Trophoblast cell (in vitro differentiated cells and primary cell): ENCODE data around the gene IER5L.

ENCODE experiments used
- DNase-seq, 2 donors: peaks; one replicate each; pipeline ENCODE4 v3.0.0-alpha.2; 2016
- H2AFZ ChIP-seq: 2 replicates; pipeline ENCODE4 v1.6.1; 2013; ENCODE audit warnings: low read length, moderate library complexity, mild to moderate bottlenecking; ENCODE audit not compliant: insufficient read depth, poor library complexity
- H2AK5ac ChIP-seq: 2 replicates; pipeline ENCODE4 v1.6.1; 2013; ENCODE audit warnings: mild to moderate bottlenecking, low read length
- H2BK120ac ChIP-seq: 2 replicates; pipeline ENCODE4 v1.6.1; 2013; ENCODE audit warnings: low read length, mild to moderate bottlenecking, moderate library complexity; ENCODE audit not compliant: insufficient read depth, poor library complexity
- H2BK12ac ChIP-seq: 2 replicates; pipeline ENCODE4 v1.6.1; 2013; ENCODE audit warnings: mild to moderate bottlenecking, low read length, moderate library complexity
- H2BK5ac ChIP-seq: 2 replicates; pipeline ENCODE4 v1.6.1; 2013; ENCODE audit warnings: low read length, low read depth, moderate library complexity, mild to moderate bottlenecking; ENCODE audit not compliant: poor library complexity
- H3K14ac ChIP-seq: 2 replicates; pipeline ENCODE4 v1.6.1; 2013; ENCODE audit warnings: mild to moderate bottlenecking, low read length
- H3K18ac ChIP-seq: 2 replicates; pipeline ENCODE4 v1.6.1; 2013; ENCODE audit warnings: mild to moderate bottlenecking, low read length
- H3K23ac ChIP-seq: 2 replicates; pipeline ENCODE4 v1.6.1; 2013; ENCODE audit warnings: low read length
- H3K27ac ChIP-seq: 2 replicates; pipeline ENCODE4 v1.5.1; 2013; ENCODE audit warnings: low read depth, mild to moderate bottlenecking, inconsistent platforms, low read length, moderate library complexity
- H3K27me3 ChIP-seq: 2 replicates; pipeline ENCODE4 v1.6.1; 2013; ENCODE audit warnings: inconsistent platforms, mild to moderate bottlenecking, low read length, moderate library complexity; ENCODE audit not compliant: insufficient read depth
- H3K36me3 ChIP-seq, 2 experiments: 1 replicate in 1 of 2; 2 replicates in 1 of 2; pipeline ENCODE4 v1.6.1; 2013; ENCODE audit warnings: low read length in 2 of 2, mild to moderate bottlenecking in 2 of 2, moderate library complexity in 1 of 2; ENCODE audit not compliant: insufficient read depth in 2 of 2, control insufficient read depth in 1 of 2
- H3K4ac ChIP-seq: 2 replicates; pipeline ENCODE4 v1.6.1; 2013; ENCODE audit warnings: low read depth, mild to moderate bottlenecking, low read length, moderate library complexity
- H3K4me1 ChIP-seq, 2 experiments: 1 replicate in 1 of 2; 2 replicates in 1 of 2; pipeline ENCODE4 v1.6.1; 2013; ENCODE audit warnings: low read length in 2 of 2, mild to moderate bottlenecking in 2 of 2, moderate library complexity in 1 of 2; ENCODE audit not compliant: insufficient read depth in 2 of 2, control insufficient read depth in 1 of 2
- H3K4me2 ChIP-seq: 2 replicates; pipeline ENCODE4 v1.6.1; 2013; ENCODE audit warnings: inconsistent platforms, mild to moderate bottlenecking, low read length, moderate library complexity
- H3K4me3 ChIP-seq: 2 replicates; pipeline ENCODE4 v1.5.1; 2013; ENCODE audit warnings: mild to moderate bottlenecking, low read depth, low read length, inconsistent platforms
- H3K79me1 ChIP-seq: one replicate; pipeline ENCODE4 v1.6.1; 2013; ENCODE audit warnings: low read length
- H3K79me2 ChIP-seq: 2 replicates; pipeline ENCODE4 v1.6.1; 2013; ENCODE audit warnings: low read length, mild to moderate bottlenecking; ENCODE audit not compliant: control insufficient read depth, insufficient read depth, poor library complexity
- H3K9ac ChIP-seq: 2 replicates; pipeline ENCODE4 v1.6.1; 2013; ENCODE audit warnings: mild to moderate bottlenecking, low read length
- H3K9me3 ChIP-seq: 2 replicates; pipeline ENCODE4 v1.6.1; 2013; ENCODE audit warnings: low read depth, mild to moderate bottlenecking, control low read depth, inconsistent platforms, low read length; ENCODE audit not compliant: insufficient read depth
- H4K12ac ChIP-seq: 2 replicates; pipeline ENCODE4 v1.6.1; 2013; ENCODE audit warnings: low read depth, mild to moderate bottlenecking, low read length, moderate library complexity
- H4K8ac ChIP-seq: 2 replicates; pipeline ENCODE4 v1.6.1; 2013; ENCODE audit warnings: low read depth, mild to moderate bottlenecking, low read length, moderate library complexity
- H4K91ac ChIP-seq: one replicate; pipeline ENCODE4 v1.6.1; 2013; ENCODE audit warnings: low read depth, mild to moderate bottlenecking, low read length, moderate library complexity
- WGBS: extraction: QIAGEN DNeasy Blood & Tissue Kit; methylation state at CpG from one replicate; pipeline ENCODE4 v1.1.7; 2013; ENCODE audit warnings: missing lambda C conversion rate; ENCODE audit not compliant: insufficient read length, insufficient coverage; ENCODE audit errors: extremely low coverage; 5-methylcytosine and 5-hydroxymethylcytosine counted together

Gene IER5L

DNA sequence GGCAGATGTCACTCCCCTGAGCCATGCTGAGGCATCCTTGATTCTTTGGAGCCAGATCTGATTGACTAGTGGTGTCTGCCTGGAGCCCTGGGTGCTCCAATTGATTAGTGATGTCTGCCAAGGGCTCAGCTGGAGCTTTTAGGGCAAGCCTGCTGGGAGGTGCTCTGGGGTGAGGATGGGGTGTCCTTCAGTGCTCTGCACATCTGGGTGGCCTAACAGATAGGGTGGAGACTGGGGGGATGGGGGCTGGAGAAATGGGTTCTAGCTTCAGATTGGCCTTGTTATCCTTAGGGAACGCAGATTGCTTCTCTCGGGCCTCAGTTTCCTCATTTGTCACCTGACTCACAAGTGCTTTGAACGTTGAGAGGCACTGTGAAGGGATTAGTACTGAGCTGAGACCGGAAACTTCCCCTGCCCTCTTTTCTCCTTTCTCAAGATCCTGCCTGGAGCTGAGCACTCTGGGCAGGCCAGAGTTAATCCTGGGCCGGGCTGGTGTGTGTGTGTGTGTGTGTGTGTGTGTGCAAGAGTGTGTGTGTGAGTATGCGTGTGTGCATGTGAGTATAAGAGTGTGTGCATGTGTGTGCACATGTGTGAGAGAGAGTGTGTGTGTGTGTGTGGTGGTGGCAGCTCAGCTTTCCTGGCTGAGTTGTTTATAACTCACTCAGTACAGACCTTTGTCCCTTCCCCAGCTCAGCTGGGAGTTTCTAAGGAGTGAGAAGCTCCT is 5.6 kb upstream of the IER5L start:
- Histone ChIP-seq H2BK120ac (no peak overlapping the region), H3K27ac (no peak overlapping the region), H3K4me2 (no peak overlapping the region), H3K79me2 (no peaks in the 10 kb centered on the region), H3K4ac (no peak overlapping the region), H2BK12ac (no peak overlapping the region), H3K79me1 (no peaks in the 10 kb centered on the region), H3K4me3 (no peak overlapping the region), H4K12ac (no peak overlapping the region), H4K8ac (no peak overlapping the region), H3K4me1 (peaks cover 8 to 9% of the 10 kb centered on the region in 2 experiments), H3K9me3 (peaks cover 6% of the 10 kb centered on the region), H2AFZ (no peak overlapping the region), H3K23ac (no peak overlapping the region), H3K36me3 (no peaks in the 10 kb centered on the region), H2BK5ac (no peak overlapping the region), H4K91ac (no peak overlapping the region), H2AK5ac (no peak overlapping the region), H3K27me3 (no peaks in the 10 kb centered on the region), H3K14ac (no peak overlapping the region), H3K18ac (no peak overlapping the region), H3K9ac (no peak overlapping the region)
- no peak for DNase-seq
- no CpG with 5 or more reads among the region's 6 CpGs for WGBS

DNA sequence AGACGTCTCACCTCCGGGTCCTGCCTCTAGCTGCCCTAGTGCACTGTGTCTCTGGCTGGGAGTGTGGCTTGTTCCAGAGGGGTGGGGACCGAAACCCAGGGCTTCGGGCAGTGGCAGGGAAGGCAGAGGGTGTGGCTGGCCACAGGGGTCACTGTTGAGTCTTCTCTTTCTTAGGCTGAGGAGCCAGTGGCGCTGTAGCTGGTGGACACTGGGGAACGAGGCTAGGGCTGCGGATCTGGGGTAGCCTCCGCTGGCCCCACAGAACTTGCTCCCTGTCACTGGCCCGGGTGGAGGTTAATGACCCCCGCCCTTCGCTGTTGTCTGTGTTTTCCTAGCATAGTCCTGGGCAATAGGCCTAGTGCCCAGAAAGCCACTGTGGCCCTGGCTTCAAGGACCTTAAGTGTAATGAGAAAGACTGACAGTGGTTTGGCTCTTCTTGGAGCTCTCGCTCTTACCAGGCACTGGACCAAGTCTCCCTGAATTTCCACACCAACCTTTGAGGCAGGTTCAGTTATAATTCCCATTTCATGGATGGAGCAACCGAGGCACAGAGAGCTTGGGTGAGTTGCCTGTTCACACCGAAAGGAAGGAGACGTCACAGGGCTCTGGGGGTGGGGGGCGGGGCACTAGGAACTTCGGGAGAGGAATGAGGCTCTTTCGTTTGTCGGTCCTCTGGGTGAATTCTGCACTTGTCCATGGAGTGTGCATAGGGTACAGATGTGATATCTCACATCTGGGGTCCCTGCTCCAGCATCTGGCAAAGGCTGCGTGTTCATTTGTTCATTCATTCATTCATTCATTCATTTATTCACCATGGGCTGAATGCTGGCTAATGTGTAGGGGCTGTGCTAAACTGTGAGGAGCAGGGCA is 4.8 kb upstream of the IER5L start:
- Histone ChIP-seq H2BK120ac (no peak overlapping the region), H3K4ac (no peak overlapping the region), H2BK5ac (no peak overlapping the region)

DNA sequence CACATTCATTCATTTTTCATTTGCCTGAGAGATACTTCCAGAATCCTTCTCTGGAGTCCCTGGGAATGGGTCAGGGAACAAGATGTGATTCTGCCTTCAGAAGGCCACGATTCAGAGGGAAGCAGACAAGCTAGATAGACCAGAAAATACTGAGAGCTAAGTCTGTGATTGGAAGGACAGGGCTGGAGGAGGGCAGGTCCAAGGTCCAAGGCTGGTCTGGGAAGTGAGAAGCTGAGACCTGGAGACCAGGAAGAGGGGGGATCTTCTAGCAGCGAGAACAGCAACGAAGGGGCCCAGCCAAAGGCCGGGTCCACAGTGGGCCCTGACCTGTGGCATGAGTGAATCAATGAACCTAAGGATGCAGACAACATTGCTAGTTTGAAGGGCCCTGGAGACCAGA is 4.1 kb upstream of the IER5L start:
- Histone ChIP-seq H3K36me3 (no peaks in the 10 kb centered on the region), H3K4me1 (peaks cover 10 to 11% of the 10 kb centered on the region in 2 experiments), H4K8ac (no peak overlapping the region), H3K79me1 (peaks cover 4% of the 10 kb centered on the region), H2BK5ac (no peak overlapping the region), H3K18ac (no peak overlapping the region), H3K9me3 (peaks cover 6% of the 10 kb centered on the region), H4K12ac (no peak overlapping the region), H3K9ac (no peak overlapping the region), H3K14ac (no peak overlapping the region), H3K23ac (no peak overlapping the region), H2BK120ac (no peak overlapping the region), H3K4me3 (no peak overlapping the region), H3K4ac (no peak overlapping the region), H3K4me2 (no peak overlapping the region), H4K91ac (no peak overlapping the region), H3K79me2 (peaks cover 6% of the 10 kb centered on the region), H2AFZ (no peak overlapping the region), H3K27me3 (no peaks in the 10 kb centered on the region), H2BK12ac (no peak overlapping the region), H2AK5ac (no peak overlapping the region), H3K27ac (no peak overlapping the region)
- WGBS: no CpG with 5 or more reads among the region's 4 CpGs
- no peak for DNase-seq

More for the DNA sequence above, 4.8 kb upstream of the IER5L start:
- peaks cover under 1% of the 10 kb centered on the region for H3K79me1 ChIP-seq
- DNase-seq: peak; percentile 26 to 46
- no peak overlapping the region for H3K23ac ChIP-seq
- H3K4me2 ChIP-seq: no peak overlapping the region
- H3K36me3 ChIP-seq: no peaks in the 10 kb centered on the region
- peaks cover 6% of the 10 kb centered on the region for H3K9me3 ChIP-seq
- no peak overlapping the region for H3K14ac ChIP-seq
- H4K8ac ChIP-seq: peak overlapping the region; percentile 26
- no CpG with 5 or more reads among the region's 20 CpGs for WGBS
- H3K18ac ChIP-seq: no peak overlapping the region
- no peak overlapping the region for H3K27ac ChIP-seq
- peaks cover 10 to 11% of the 10 kb centered on the region in 2 experiments for H3K4me1 ChIP-seq
- no peak overlapping the region for H4K12ac ChIP-seq
- no peak overlapping the region for H3K4me3 ChIP-seq
- no peak overlapping the region for H2AFZ ChIP-seq
- no peaks in the 10 kb centered on the region for H3K27me3 ChIP-seq
- H3K9ac ChIP-seq: no peak overlapping the region
- peak overlapping the region; percentile 15 for H4K91ac ChIP-seq
- H2AK5ac ChIP-seq: no peak overlapping the region
- H3K79me2 ChIP-seq: peaks cover under 1% of the 10 kb centered on the region
- H2BK12ac ChIP-seq: no peak overlapping the region

DNA sequence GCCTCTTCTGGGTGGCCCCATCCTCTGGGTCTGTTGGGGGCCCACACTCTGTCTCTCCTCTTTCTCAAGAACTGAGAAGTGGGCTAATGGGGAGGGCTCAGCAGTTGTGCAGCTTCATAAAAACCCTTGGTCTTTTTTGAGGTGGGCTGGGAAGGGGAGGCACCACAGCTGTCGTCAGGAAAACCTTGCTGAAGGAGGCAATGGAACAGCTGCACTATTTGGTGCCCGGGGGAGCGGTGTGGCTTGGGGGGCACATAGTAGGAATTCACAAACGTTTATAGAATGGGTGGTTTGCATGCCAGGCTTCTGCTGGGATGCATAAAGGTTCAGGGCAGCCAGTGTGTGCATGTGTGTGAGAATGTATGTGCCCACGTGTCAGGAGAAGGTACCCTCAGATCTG is 3.2 kb upstream of the IER5L start:
- Histone ChIP-seq H2BK5ac (no peak overlapping the region), H3K4me2 (no peak overlapping the region), H2BK12ac (no peak overlapping the region), H3K14ac (no peak overlapping the region), H3K27me3 (no peaks in the 10 kb centered on the region), H3K27ac (no peak overlapping the region), H4K8ac (no peak overlapping the region), H3K23ac (no peak overlapping the region), H3K4me1 (peaks cover 10 to 11% of the 10 kb centered on the region in 2 experiments), H3K4ac (no peak overlapping the region), H3K79me1 (peaks cover 12% of the 10 kb centered on the region), H4K91ac (no peak overlapping the region), H3K18ac (no peak overlapping the region), H2AFZ (no peak overlapping the region), H3K79me2 (peaks cover 13% of the 10 kb centered on the region), H2BK120ac (no peak overlapping the region), H3K9me3 (peaks cover 6% of the 10 kb centered on the region), H3K4me3 (no peak overlapping the region), H2AK5ac (no peak overlapping the region), H4K12ac (no peak overlapping the region), H3K36me3 (peaks cover 0 to 6% of the 10 kb centered on the region in 2 experiments), H3K9ac (no peak overlapping the region)
- no peak for DNase-seq
- no CpG with 5 or more reads among the region's 5 CpGs for WGBS
